BE2C (cell line): Measurements from ENCODE around the gene TRIM23.

Experiments
- DNase-seq: peaks from one replicate; pipeline ENCODE4 v3.0.0-alpha.2; 2020
- H3K27me3 ChIP-seq: fragments of 250-450 bp; sonication (Bioruptor Pico); 2 replicates; pipeline ENCODE4 v1.5.1; 2020; ENCODE audit warnings: mild to moderate bottlenecking
- H3K36me3 ChIP-seq: fragments of 250-450 bp; sonication (Bioruptor Pico); 2 replicates; pipeline ENCODE4 v1.5.1; 2020; ENCODE audit warnings: mild to moderate bottlenecking
- H3K4me1 ChIP-seq: fragments of 250-450 bp; sonication (Bioruptor Pico); 2 replicates; pipeline ENCODE4 v1.5.1; 2020
- H3K4me3 ChIP-seq: 2 replicates; pipeline ENCODE4 v1.5.1; 2011; ENCODE audit warnings: low read depth, low read length
- H3K9me3 ChIP-seq: fragments of 250-450 bp; sonication (Bioruptor Pico); 2 replicates; pipeline ENCODE4 v1.5.1; 2020
- TF ChIP-seq, protein P1 (sequence below): IDR thresholded peaks from 2 replicates; pipeline ENCODE4 v1.5.1; 2012; ENCODE audit warnings: mild to moderate bottlenecking, low read depth, low read length

TRIM23 gene

DNA sequence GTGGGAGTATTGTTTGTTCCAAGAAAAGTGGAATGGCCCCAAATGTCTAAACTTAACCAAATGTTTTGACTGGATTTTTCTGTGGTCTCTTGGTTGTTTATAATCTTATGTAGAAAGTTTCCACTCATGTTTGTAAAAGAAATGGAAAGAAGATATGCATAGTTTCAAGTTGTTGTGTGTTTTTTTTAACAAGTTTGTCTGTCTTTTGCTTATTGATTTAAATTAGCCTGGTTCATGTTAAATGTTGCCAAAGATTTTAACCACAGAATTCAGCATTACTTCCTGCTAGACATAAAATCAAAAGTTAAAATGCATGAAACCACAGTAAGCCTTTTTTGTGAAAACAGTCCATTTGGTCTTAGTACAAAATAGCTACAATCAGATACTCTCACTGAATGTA is 47.0 kb downstream of the TRIM23 start:
- no peaks in the 10 kb centered on the region for H3K4me1 ChIP-seq
- TF ChIP-seq, protein P1, sequence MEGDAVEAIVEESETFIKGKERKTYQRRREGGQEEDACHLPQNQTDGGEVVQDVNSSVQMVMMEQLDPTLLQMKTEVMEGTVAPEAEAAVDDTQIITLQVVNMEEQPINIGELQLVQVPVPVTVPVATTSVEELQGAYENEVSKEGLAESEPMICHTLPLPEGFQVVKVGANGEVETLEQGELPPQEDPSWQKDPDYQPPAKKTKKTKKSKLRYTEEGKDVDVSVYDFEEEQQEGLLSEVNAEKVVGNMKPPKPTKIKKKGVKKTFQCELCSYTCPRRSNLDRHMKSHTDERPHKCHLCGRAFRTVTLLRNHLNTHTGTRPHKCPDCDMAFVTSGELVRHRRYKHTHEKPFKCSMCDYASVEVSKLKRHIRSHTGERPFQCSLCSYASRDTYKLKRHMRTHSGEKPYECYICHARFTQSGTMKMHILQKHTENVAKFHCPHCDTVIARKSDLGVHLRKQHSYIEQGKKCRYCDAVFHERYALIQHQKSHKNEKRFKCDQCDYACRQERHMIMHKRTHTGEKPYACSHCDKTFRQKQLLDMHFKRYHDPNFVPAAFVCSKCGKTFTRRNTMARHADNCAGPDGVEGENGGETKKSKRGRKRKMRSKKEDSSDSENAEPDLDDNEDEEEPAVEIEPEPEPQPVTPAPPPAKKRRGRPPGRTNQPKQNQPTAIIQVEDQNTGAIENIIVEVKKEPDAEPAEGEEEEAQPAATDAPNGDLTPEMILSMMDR: no peak
- DNase-seq: no peak
- no peaks in the 10 kb centered on the region for H3K27me3 ChIP-seq
- no peak overlapping the region for H3K4me3 ChIP-seq
- H3K9me3 ChIP-seq: no peaks in the 10 kb centered on the region
- H3K36me3 ChIP-seq: peaks cover 47% of the 10 kb centered on the region

DNA sequence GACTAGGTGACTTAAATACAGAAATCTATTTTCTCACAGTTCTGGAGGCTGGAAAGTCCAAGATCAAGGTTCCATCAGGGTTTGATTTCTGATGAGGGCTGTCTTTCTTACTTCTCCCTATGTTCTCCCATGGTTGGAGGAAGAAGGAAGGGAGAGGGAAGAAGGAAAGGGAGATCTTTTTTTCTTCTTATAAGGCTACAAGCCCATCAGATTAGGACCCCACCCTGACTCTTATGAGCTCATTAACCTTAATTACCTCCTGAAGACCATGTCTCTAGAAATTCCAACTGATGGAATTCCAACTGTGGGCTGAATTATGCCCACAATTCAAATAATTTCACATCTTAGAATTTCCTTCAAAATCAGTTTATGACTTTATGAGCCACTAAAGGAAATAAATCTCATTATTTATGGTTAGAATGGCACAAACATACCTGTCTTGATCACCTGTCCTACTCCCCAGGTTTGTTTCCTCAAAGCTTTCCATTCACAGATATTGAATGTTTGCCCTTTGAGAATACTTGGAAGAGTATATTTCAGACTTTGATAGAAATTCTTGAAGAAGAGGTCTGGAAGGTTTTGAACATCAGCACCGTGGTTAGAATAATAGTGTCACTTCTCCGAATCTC is 53.4 kb downstream of the TRIM23 start:
- Histone ChIP-seq H3K36me3 (peaks cover 29% of the 10 kb centered on the region), H3K4me1 (no peaks in the 10 kb centered on the region), H3K9me3 (no peaks in the 10 kb centered on the region), H3K27me3 (no peaks in the 10 kb centered on the region), H3K4me3 (no peak overlapping the region)
- TF ChIP-seq, protein P1: no peak
- DNase-seq: no peak

DNA sequence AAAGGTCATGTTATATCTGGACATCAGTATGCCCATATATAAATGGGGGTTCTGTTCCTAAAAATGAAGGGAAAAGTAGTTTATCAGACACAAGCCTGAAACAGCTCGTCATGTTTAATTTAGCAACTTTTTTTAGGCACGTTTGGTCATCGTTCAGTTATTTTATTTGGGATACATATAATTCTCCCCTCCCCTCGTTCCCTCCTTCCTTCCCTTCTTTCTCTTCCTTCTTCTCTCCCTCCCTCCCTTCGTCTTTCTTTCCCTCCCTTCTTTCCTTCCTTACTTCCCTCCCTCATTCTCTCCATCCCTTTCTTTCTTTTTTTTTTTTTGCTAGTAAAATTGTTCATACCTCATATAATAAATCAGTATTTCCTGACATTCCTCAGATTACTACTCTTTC is 57.6 kb downstream of the TRIM23 start:
- Histone ChIP-seq H3K9me3 (no peaks in the 10 kb centered on the region), H3K36me3 (peaks cover 8% of the 10 kb centered on the region; the same call in 1 of the 2 replicates), H3K4me3 (no peak overlapping the region), H3K4me1 (no peaks in the 10 kb centered on the region), H3K27me3 (no peaks in the 10 kb centered on the region)
- DNase-seq: no peak
- TF ChIP-seq, protein P1: no peak

DNA sequence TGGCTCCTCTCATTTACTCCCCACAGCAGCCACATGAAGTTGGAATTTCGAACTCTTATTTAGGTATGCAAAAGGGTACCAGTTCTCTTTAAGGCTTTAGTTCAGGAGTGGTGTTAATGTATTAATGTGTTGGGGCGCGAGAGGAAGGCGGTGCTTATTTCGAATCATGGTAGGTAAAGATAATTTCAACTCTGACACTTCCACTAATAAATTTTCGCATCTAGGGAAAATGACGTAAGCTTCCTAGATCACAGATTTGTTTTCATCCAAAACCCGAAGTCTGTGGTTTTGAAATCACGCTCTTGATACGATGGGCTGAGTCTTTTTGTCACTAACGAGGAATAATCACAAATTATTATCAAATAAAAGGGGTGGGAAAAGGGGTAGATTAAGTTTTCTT is 60.4 kb downstream of the TRIM23 start:
- peak overlapping the region; percentile 86 for H3K4me3 ChIP-seq
- peaks cover under 1% of the 10 kb centered on the region; the same call in 1 of the 2 replicates for H3K36me3 ChIP-seq
- DNase-seq: no peak
- H3K4me1 ChIP-seq: no peaks in the 10 kb centered on the region
- no peaks in the 10 kb centered on the region for H3K27me3 ChIP-seq
- TF ChIP-seq, protein P1: no peak
- no peaks in the 10 kb centered on the region for H3K9me3 ChIP-seq

DNA sequence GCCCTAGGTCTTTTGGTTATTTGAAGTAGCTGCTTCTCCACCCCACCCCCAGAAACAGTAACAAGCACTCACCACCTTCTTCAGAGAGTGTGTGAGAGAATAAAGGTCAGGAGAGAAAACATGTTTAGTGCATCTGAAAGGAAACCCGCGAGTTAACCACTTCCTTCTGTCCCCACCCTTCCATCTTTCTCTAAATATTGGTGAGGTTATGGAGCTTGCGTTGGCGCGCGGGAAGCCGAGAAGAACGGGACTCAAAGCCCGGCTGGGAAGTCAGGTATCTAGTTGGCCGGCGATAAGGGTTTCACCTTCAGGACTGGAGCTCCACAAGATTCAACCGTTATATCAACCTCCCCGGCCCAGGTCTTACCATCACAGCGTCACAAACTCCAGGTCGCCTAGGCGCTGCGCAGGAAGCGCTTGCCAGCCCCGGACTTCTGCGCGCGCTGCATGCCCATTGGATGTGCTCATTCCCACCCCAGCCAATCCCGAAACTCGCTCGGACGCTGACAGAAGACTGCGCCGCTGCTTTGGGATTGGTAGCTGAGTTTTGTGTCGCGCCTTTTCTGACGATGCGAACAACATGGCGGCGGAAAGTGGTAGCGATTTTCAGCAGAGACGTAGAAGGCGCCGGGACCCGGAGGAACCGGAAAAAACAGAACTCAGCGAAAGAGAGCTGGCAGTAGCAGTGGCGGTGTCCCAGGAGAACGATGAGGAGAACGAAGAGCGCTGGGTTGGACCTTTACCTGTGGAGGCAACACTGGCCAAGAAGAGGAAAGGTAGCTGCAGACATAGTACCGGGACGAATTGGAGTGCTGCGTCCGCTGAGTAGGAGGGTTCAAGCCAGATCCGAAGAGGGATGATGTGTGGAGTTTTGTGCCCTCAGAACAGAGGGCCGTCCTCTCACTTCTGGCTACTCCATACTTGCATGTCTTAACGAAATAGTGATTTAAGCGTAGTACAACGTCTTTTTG is 61.1 kb downstream of the TRIM23 start, which contains the start of the genes CENPK and PPWD1:
CENPK (minus strand) TSS at position 438 of the 971 bp plus-strand sequence. CDS start 8,261 bp downstream, outside the sequence.
PPWD1 (plus strand) TSS at position 566 of the 971 bp plus-strand sequence; CDS start at position 581, 15 bp downstream.
- TF ChIP-seq, protein P1: no peak
- Histone ChIP-seq H3K27me3 (no peaks in the 10 kb centered on the region), H3K9me3 (no peaks in the 10 kb centered on the region), H3K36me3 (0 out of 2 replicates have a peak, but pooled peaks cover 4% of the 10 kb centered on the region), H3K4me1 (no peaks in the 10 kb centered on the region), H3K4me3 (peak within 1 kb of the TSS; percentile 86)
- peak; percentile 97 for DNase-seq
